ENCODE measurements around the gene HMGCS1. TPM values are rescaled to one million over a fixed set of nuclear protein-coding genes. Genes with fewer than 3 reads are reported as not detected.
"Not testable (repeated sequence)": the region's sequence is repeated elsewhere in the genome, so short reads cannot be mapped to it uniquely, and the experiment has no call there.

The HMGCS1 gene
- polyA plus RNA-seq, 3 donors = 6.0 to 10.9 (median 7.8) TPM

- no peak overlapping the region for H3K27ac Mint-ChIP-seq
- no peak overlapping the region for H3K9ac ChIP-seq (ENCODE audit: insufficient read depth, low read length, poor library complexity, severe bottlenecking)
- peaks cover 7% of the 10 kb centered on the region for H3K4me1 Mint-ChIP-seq
- H3K4me3 ChIP-seq (replicated peaks in 1 of 3; ENCODE audit: low read depth in 2 of 3, low read length in 3 of 3) = no peak overlapping the region
- H3K27me3 Mint-ChIP-seq (ENCODE audit: low read depth in 3 of 3) = peaks cover 2 to 10% (median 9%) of the 10 kb centered on the region in 3 donors
- peaks cover 0 to 13% (median 2%) of the 10 kb centered on the region in 7 donors for H3K9me3 Mint-ChIP-seq
- no peaks in the 10 kb centered on the region for H3K9me3 ChIP-seq (replicated peaks in 1 of 2; ENCODE audit: control insufficient read depth in 1 of 2, insufficient read depth in 1 of 2, low read length in 2 of 2)
- H3K36me3 Mint-ChIP-seq = no peaks in the 10 kb centered on the region
- DNase-seq = no peak
- no peak for TF ChIP-seq CTCF (IDR thresholded peaks at IDR 0.05)
- no peak overlapping the region for H3K4me2 ChIP-seq (replicated peaks; ENCODE audit: extremely low read depth, low read length, poor library complexity, severe bottlenecking)
- H4K20me1 ChIP-seq (ENCODE audit: insufficient read depth, low read length) = no peaks in the 10 kb centered on the region
- H3K79me2 ChIP-seq (ENCODE audit: insufficient read depth, low read length) = no peaks in the 10 kb centered on the region
- no CpG with 5 or more reads among the region's 1 CpG for WGBS (ENCODE audit: insufficient coverage)
- H2AFZ ChIP-seq (ENCODE audit: insufficient read depth, low read depth, low read length, poor library complexity, severe bottlenecking) = no peak overlapping the region
- no peaks in the 10 kb centered on the region for H3K36me3 ChIP-seq (replicated peaks in 1 of 2; ENCODE audit: control insufficient read depth in 1 of 2, insufficient read depth in 2 of 2, low read length in 2 of 2)
- H3K27ac ChIP-seq (ENCODE audit: low read depth in 1 of 2, low read length in 2 of 2) = no peak overlapping the region
- intact Hi-C loops (cut with micrococcal nuclease) = no loop called here
- no peaks in the 10 kb centered on the region for H3K4me1 ChIP-seq (ENCODE audit: control insufficient read depth in 1 of 2, insufficient read depth in 2 of 2, low read length in 2 of 2)
- no peak overlapping the region for H3K4me3 Mint-ChIP-seq
- H3K27me3 ChIP-seq (ENCODE audit: control insufficient read depth in 2 of 2, insufficient read depth in 2 of 2, low read length in 2 of 2) = no peaks in the 10 kb centered on the region
Observed at GRCh38 chr5:43268188-43268820, 44.9 kb downstream of the HMGCS1 start.

GRCh38 chr5:43262269-43262668 is 50.9 kb downstream of the HMGCS1 start:
- H3K9me3 ChIP-seq (replicated peaks in 1 of 2; ENCODE audit: control insufficient read depth in 1 of 2, insufficient read depth in 1 of 2, low read length in 2 of 2); H3K4me3 ChIP-seq (replicated peaks in 1 of 3; ENCODE audit: low read depth in 2 of 3, low read length in 3 of 3); H3K4me1 Mint-ChIP-seq; H3K27ac ChIP-seq (ENCODE audit: low read depth in 1 of 2, low read length in 2 of 2); intact Hi-C loops (cut with micrococcal nuclease); H3K36me3 ChIP-seq (replicated peaks in 1 of 2; ENCODE audit: control insufficient read depth in 1 of 2, insufficient read depth in 2 of 2, low read length in 2 of 2); H3K27me3 ChIP-seq (ENCODE audit: control insufficient read depth in 2 of 2, insufficient read depth in 2 of 2, low read length in 2 of 2); H3K27ac Mint-ChIP-seq; H3K79me2 ChIP-seq (ENCODE audit: insufficient read depth, low read length); H2AFZ ChIP-seq (ENCODE audit: insufficient read depth, low read depth, low read length, poor library complexity, severe bottlenecking); H3K4me2 ChIP-seq (replicated peaks; ENCODE audit: extremely low read depth, low read length, poor library complexity, severe bottlenecking); H4K20me1 ChIP-seq (ENCODE audit: insufficient read depth, low read length); H3K9ac ChIP-seq (ENCODE audit: insufficient read depth, low read length, poor library complexity, severe bottlenecking); H3K4me3 Mint-ChIP-seq; DNase-seq; H3K36me3 Mint-ChIP-seq; H3K4me1 ChIP-seq (ENCODE audit: control insufficient read depth in 1 of 2, insufficient read depth in 2 of 2, low read length in 2 of 2): not testable (repeated sequence)
- Mint-ChIP-seq H3K27me3 (ENCODE audit: low read depth in 3 of 3) (peaks cover 5 to 15% (median 5%) of the 10 kb centered on the region in 3 donors), H3K9me3 (peaks cover 2 to 17% (median 4%) of the 10 kb centered on the region in 7 donors)
- WGBS (ENCODE audit: insufficient coverage) = no CpG with 5 or more reads among the region's 2 CpGs

Measured in CD14-positive monocyte (primary cell).